Activated CD4-positive, alpha-beta memory T cell treated with anti-CD3 and anti-CD28 coated beads, Interleukin-2, amount 10 ng/mL, durations not matched to agents 7 days and 5 days (primary cell): Measurements from ENCODE around the gene IFT122. TPM values are rescaled to one million over a fixed set of nuclear protein-coding genes. Genes with fewer than 3 reads are reported as not detected.
"Not testable (repeated sequence)": the region's sequence is repeated elsewhere in the genome, so short reads cannot be mapped to it uniquely, and the experiment has no call there.

ENCODE experiments used
- CTCF ChIA-PET: fragments of 350-600 bp; sonication (Branson Sonifier 250); formaldehyde crosslinking; loops from one replicate; lab custom pipeline; 2021; ENCODE audit warnings: antibody characterized with exemption, inconsistent platforms; lab: Charles Lee
- POLR2A ChIA-PET: fragments of 350-600 bp; sonication (Branson Sonifier 250); formaldehyde crosslinking; loops from one replicate; lab custom pipeline; 2021; ENCODE audit warnings: antibody characterized with exemption; lab: Charles Lee
- DNase-seq: peaks from one replicate; pipeline ENCODE4 v3.0.0-alpha.2; 2020
- H3K27ac Mint-ChIP-seq: one replicate; pipeline ENCODE4 v1.8.0; 2021; ENCODE audit warnings: mild to moderate bottlenecking, mixed read lengths
- H3K27me3 Mint-ChIP-seq: one replicate; pipeline ENCODE4 v1.8.0; 2021; ENCODE audit warnings: mixed read lengths
- H3K36me3 Mint-ChIP-seq: one replicate; pipeline ENCODE4 v1.8.0; 2021; ENCODE audit warnings: low read depth, mixed read lengths
- H3K4me1 Mint-ChIP-seq: one replicate; pipeline ENCODE4 v1.8.0; 2021; ENCODE audit warnings: mixed read lengths
- H3K4me3 Mint-ChIP-seq: one replicate; pipeline ENCODE4 v1.8.0; 2021; ENCODE audit warnings: mild to moderate bottlenecking, mixed read lengths
- H3K9me3 Mint-ChIP-seq: one replicate; pipeline ENCODE4 v1.8.0; 2021; ENCODE audit warnings: mixed read lengths
- total RNA-seq, 2 experiments: library from RNA; stranded (reverse); gene quantifications; one replicate each; pipeline ENCODE4 v1.2.3, GENCODE V29; 2021

Gene IFT122
- total RNA-seq, 2 experiments from 2014 or later, result 22.6 to 22.8 TPM

DNA sequence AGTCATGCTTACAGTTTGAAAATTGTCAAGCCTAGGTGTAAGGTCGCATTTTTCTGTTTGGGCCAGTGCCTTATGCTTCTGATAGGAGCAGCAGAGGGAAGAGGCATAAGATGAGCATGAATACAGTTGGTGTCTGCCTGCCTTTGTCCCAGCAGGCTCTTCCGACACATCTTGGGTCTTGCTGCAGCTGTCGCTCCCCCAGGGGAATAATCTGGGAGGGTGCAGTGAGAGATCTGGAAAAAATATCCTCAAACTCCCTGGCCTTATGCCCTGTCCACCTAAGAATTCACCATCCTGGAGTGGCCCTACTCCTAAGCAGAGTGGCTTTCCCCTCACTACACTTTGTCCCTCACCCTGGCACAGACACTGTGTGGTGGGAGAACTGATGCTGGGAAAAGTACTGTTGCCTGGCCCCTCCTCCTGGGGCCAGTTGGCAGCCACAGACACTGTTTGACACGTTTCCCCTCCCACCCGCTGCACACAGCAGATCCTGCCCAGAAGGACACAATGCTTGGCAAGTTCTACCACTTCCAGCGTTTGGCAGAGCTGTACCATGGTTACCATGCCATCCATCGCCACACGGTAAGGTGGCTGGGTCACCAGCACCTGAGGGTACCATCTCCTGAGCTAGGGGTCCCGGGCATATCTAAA is 67.3 kb downstream of the IFT122 start:
- Mint-ChIP-seq H3K27ac (no peak overlapping the region), H3K36me3 (no peaks in the 10 kb centered on the region), H3K4me3 (no peak overlapping the region), H3K9me3 (no peaks in the 10 kb centered on the region), H3K4me1 (peaks cover 12% of the 10 kb centered on the region), H3K27me3 (no peaks in the 10 kb centered on the region)
- POLR2A ChIA-PET, result no interaction called here
- DNase-seq, result no peak
- CTCF ChIA-PET, result no interaction called here

DNA sequence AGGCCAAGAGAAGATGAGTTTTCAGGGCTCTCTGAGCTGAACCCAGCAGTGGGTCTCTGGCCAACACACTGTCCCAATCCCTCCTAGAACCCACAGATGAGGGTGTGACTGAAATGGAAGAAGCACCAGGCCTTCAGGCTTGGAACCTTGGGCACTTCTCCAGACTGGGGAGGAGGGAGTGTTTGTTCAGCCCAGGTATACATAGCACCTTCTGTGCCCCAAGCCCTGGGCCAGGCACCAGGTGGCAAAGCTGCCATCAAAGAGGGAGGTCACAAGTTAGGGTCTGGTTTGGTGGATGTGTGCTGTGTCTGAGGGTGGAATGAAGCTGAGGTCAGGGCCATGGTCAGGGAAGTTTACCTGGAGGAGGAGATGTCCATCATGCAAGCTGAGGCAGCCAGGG is 72.6 kb downstream of the IFT122 start:
- DNase-seq, result no peak
- CTCF ChIA-PET, result interaction anchor here (1.3 kb wide), 1 partner anchor 20 kb away, joined by 3 read pairs; no protein-coding TSS in a partner anchor
- POLR2A ChIA-PET, result no interaction called here
- Mint-ChIP-seq H3K27me3 (no peaks in the 10 kb centered on the region), H3K9me3 (no peaks in the 10 kb centered on the region), H3K36me3 (no peaks in the 10 kb centered on the region), H3K4me1 (peaks cover 12% of the 10 kb centered on the region), H3K4me3 (no peak overlapping the region), H3K27ac (no peak overlapping the region)

DNA sequence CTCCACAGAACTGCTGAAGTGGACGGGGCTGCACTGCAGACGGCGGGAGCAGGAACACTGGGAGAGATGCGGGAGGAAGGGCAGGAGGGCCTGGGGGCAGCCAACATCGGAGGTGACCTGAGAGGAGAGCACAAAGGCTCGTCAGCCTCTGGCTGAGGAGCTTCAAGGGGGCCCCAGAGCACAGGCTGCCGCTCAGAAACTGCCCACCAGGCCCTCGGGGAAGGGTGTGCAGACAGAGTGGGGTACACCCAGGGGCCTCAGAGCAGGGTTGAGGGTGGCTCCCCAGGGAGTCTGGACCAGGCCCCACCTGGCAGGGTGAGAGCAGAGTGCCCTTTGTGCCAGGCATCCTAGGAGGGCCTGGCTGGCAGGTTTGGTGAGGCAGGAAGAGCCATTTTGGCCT is 73.7 kb downstream of the IFT122 start:
- POLR2A ChIA-PET, result no interaction called here

DNA sequence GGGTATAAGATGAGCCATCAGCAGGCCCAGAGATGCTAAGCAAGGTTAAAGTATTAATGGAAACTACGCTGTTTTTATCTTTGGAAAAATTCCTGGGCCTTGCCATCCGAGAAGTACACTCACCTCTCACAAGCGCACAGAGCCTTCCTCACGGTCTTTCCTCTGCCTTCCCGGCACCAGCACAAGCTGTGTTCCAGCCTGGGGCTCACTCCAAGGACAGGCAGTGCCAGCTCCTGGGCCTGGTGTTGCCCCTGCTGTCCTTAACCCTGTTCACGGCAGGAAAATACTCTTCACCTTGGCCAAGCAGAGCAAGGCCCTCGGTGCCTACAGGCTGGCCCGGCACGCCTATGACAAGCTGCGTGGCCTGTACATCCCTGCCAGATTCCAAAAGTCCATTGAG is 74.1 kb downstream of the IFT122 start:
- DNase-seq, result no peak
- CTCF ChIA-PET, result interaction anchor here (0.8 kb wide), 1 partner anchor 23 kb away, joined by 3 read pairs; no protein-coding TSS in a partner anchor

More for the DNA sequence above, 73.7 kb downstream of the IFT122 start:
- Mint-ChIP-seq H3K9me3 (no peaks in the 10 kb centered on the region), H3K4me1 (peaks cover 12% of the 10 kb centered on the region), H3K36me3 (no peaks in the 10 kb centered on the region), H3K27me3 (no peaks in the 10 kb centered on the region), H3K27ac (no peak overlapping the region), H3K4me3 (no peak overlapping the region)
- no peak for DNase-seq
- CTCF ChIA-PET, result interaction anchor here (1.3 kb wide), 1 partner anchor 21 kb away, joined by 3 read pairs; no protein-coding TSS in a partner anchor

DNA sequence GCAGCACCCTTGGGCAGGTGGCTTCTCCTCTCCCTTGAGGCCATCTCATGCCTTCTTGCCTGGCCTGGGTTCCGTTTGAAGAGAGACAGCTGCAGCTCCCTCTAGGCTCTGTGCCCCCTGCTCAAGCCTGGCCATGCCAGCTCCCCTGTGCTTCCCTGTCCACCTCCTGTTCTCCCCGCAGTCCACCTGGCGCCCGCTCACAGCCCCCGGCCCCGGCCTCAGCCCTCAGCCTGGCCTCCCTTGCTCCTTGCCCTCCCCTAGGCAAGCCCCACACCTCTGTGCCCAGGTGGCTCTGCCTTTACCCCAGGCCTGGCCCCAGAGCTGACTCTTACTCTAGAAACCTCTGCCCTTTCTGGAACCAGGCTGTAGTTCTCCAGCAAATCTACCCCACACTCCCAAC is 74.5 kb downstream of the IFT122 start:
- POLR2A ChIA-PET, result no interaction called here

More for the DNA sequence above, 74.1 kb downstream of the IFT122 start:
- POLR2A ChIA-PET, result no interaction called here
- peaks cover 12% of the 10 kb centered on the region for H3K4me1 Mint-ChIP-seq
- H3K9me3 Mint-ChIP-seq, result no peaks in the 10 kb centered on the region
- H3K27me3 Mint-ChIP-seq, result no peaks in the 10 kb centered on the region
- H3K4me3 Mint-ChIP-seq, result no peak overlapping the region
- no peaks in the 10 kb centered on the region for H3K36me3 Mint-ChIP-seq
- H3K27ac Mint-ChIP-seq, result no peak overlapping the region

DNA sequence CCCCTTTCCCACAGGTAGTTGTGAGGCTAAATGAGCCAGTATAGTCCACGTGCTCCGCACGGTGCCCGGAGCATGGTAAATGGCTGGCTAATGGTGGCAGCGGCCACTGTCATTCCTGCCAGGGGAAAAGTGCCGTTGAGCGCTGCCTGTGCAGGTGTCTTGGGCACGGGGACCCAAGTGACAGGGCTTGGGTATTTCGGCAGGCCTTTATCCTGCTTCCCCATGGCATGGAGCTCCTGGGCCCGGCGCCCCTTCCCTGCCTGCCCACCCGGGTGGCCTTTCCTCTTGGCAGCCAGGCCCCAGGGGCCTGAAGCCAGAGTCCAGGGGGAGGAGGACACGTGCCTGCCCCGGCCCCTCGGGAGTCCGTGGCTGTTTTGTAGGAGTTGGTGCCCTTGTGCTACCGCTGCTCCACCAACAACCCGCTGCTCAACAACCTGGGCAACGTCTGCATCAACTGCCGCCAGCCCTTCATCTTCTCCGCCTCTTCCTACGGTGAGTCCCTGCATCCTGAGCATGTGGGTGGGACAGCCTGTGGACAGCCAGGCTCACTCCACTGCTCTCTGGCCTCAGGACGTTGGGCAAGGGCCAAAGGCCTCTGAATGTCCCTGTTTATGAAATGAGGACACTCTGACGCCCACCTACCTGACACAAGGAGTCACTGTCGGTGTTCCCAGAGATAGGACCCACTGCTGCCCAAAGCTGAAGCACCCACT is 75.2 kb downstream of the IFT122 start:
- H3K4me1 Mint-ChIP-seq, result peaks cover 12% of the 10 kb centered on the region
- DNase-seq, CTCF ChIA-PET, H3K9me3 Mint-ChIP-seq, H3K27ac Mint-ChIP-seq, POLR2A ChIA-PET, H3K4me3 Mint-ChIP-seq, H3K36me3 Mint-ChIP-seq, H3K27me3 Mint-ChIP-seq: not testable (repeated sequence)

More for the DNA sequence above, 74.5 kb downstream of the IFT122 start:
- DNase-seq, result no peak
- peaks cover 12% of the 10 kb centered on the region for H3K4me1 Mint-ChIP-seq
- CTCF ChIA-PET, result interaction anchor here (0.8 kb wide), 1 partner anchor 24 kb away, joined by 3 read pairs; no protein-coding TSS in a partner anchor
- no peaks in the 10 kb centered on the region for H3K36me3 Mint-ChIP-seq
- no peaks in the 10 kb centered on the region for H3K27me3 Mint-ChIP-seq
- H3K27ac Mint-ChIP-seq, result no peak overlapping the region
- H3K9me3 Mint-ChIP-seq, result no peaks in the 10 kb centered on the region
- no peak overlapping the region for H3K4me3 Mint-ChIP-seq

DNA sequence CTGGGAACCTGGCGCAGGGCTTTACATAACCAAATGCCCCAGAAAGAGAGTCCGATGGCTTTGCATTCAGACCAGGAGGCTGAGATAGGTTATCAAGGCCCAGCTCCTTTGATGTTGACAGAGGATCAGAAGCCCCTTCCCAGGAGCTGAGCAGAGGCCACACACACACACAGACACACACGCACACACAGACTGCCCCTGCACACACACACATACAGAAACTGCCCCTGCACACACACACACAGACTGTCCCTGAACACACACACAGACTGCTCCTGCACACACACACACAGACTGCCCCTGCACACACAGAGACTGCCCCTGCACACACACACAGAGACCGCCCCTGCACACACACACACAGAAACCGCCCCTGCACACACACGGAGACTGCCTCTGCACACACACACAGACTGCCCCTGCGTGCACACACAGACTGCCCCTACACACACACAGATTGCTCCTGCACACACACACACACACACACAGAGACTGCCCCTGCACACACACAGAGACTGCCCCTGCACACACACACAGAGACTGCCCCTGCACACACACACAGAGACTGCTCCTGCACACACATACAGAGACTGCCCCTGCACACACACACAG is 75.9 kb downstream of the IFT122 start:
- H3K4me3 Mint-ChIP-seq, POLR2A ChIA-PET, DNase-seq, CTCF ChIA-PET, H3K27me3 Mint-ChIP-seq, H3K27ac Mint-ChIP-seq, H3K4me1 Mint-ChIP-seq, H3K9me3 Mint-ChIP-seq, H3K36me3 Mint-ChIP-seq: not testable (repeated sequence)

DNA sequence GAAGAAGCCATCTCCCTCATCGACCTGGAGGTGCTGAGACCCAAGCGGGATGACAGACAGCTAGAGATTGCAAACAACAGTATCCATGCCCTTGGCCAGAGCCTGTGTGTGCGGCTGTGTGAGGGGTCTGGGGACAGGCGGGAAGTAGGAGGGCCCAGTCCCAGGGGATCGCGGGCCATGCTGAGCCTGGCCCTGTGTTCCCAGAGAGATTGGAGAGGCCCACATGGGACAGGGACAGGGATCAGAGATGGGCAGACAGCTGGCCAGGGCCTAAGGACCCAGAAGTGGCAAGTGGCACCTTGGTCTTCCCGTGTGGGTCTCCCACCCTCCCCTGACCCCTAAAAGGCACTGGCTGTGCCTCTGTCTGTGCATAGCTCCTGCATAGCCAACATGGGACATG is 77.5 kb downstream of the IFT122 start:
- H3K9me3 Mint-ChIP-seq, result no peaks in the 10 kb centered on the region
- H3K27ac Mint-ChIP-seq, result no peak overlapping the region
- DNase-seq, result no peak
- H3K4me1 Mint-ChIP-seq, result no peaks in the 10 kb centered on the region
- H3K36me3 Mint-ChIP-seq, result no peaks in the 10 kb centered on the region
- ChIA-PET CTCF (no interaction called here), POLR2A (no interaction called here)
- no peak overlapping the region for H3K4me3 Mint-ChIP-seq
- H3K27me3 Mint-ChIP-seq, result no peaks in the 10 kb centered on the region

DNA sequence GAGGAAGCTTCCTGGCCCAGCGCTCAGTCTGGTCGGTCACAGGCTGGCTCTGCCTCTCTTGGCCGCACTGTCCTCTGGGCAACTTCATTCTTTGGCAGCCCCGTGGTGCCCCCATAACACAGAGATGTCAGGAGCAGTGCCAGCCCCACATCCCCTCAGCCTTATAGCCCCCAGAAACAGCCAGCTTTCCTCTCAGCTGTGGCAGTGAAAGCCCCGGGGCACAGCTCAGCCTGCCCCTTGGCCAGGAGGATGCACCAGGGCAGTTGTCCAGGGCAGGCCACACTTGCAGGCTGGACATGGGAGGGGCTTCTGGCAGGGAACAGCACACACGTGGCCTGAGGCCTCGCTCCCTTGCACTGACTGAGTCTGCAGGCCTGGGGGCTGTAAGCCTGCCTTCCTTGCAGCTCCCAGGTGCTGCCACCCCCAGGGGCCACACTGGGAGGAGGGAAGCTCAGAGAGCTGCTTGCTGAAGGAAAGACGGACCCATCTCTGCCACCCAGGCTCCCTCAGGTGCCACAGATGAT is 78.1 kb downstream of the IFT122 start:
- POLR2A ChIA-PET, result no interaction called here

DNA sequence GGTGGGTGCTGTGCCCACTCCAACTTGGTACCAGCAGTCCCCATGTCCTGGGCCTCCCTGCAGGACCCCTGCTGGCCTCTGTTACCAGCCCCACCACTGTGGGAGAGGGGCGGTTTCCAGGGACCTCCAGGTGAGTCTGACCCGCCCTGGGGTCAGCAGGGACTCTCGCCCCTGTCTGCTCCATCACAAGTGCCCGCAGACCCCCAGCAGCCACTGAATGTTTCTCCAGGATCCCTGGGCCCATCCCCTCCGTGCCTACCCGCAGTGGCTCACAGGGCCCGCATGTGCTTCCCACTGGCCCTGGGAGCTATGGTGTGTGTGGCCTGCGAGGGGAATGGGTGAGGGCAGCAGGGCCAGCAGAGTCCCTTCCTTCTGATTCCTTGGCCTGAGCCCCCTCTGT is 78.6 kb downstream of the IFT122 start:
- no peak for DNase-seq
- Mint-ChIP-seq H3K36me3 (no peaks in the 10 kb centered on the region), H3K9me3 (no peaks in the 10 kb centered on the region), H3K4me1 (no peaks in the 10 kb centered on the region), H3K4me3 (no peak overlapping the region), H3K27ac (no peak overlapping the region), H3K27me3 (no peaks in the 10 kb centered on the region)
- CTCF ChIA-PET, result no interaction called here
- POLR2A ChIA-PET, result no interaction called here

More for the DNA sequence above, 78.1 kb downstream of the IFT122 start:
- H3K9me3 Mint-ChIP-seq, result no peaks in the 10 kb centered on the region
- no peaks in the 10 kb centered on the region for H3K27me3 Mint-ChIP-seq
- CTCF ChIA-PET, result no interaction called here
- DNase-seq, result no peak
- H3K27ac Mint-ChIP-seq, result no peak overlapping the region
- no peaks in the 10 kb centered on the region for H3K4me1 Mint-ChIP-seq
- no peak overlapping the region for H3K4me3 Mint-ChIP-seq
- no peaks in the 10 kb centered on the region for H3K36me3 Mint-ChIP-seq

DNA sequence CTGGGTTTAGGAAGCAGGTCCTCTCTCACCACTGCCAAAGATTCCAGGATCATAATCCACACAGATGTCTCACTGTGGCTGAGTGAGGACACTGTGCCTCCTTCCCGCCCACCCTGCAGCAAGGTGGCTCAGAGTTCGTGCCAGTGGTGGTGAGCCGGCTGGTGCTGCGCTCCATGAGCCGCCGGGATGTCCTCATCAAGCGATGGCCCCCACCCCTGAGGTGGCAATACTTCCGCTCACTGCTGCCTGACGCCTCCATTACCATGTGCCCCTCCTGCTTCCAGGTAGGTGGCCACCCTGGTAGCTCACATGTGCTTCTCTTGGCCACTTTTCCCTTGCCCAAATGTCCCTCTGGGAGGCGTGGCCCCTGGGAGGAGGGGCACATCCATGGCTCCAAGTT is 79.4 kb downstream of the IFT122 start:
- no peaks in the 10 kb centered on the region for H3K27me3 Mint-ChIP-seq
- ChIA-PET POLR2A (no interaction called here), CTCF (no interaction called here)
- H3K4me3 Mint-ChIP-seq, result no peak overlapping the region
- no peak for DNase-seq
- H3K4me1 Mint-ChIP-seq, result no peaks in the 10 kb centered on the region
- H3K9me3 Mint-ChIP-seq, result no peaks in the 10 kb centered on the region
- no peaks in the 10 kb centered on the region for H3K36me3 Mint-ChIP-seq
- H3K27ac Mint-ChIP-seq, result no peak overlapping the region

DNA sequence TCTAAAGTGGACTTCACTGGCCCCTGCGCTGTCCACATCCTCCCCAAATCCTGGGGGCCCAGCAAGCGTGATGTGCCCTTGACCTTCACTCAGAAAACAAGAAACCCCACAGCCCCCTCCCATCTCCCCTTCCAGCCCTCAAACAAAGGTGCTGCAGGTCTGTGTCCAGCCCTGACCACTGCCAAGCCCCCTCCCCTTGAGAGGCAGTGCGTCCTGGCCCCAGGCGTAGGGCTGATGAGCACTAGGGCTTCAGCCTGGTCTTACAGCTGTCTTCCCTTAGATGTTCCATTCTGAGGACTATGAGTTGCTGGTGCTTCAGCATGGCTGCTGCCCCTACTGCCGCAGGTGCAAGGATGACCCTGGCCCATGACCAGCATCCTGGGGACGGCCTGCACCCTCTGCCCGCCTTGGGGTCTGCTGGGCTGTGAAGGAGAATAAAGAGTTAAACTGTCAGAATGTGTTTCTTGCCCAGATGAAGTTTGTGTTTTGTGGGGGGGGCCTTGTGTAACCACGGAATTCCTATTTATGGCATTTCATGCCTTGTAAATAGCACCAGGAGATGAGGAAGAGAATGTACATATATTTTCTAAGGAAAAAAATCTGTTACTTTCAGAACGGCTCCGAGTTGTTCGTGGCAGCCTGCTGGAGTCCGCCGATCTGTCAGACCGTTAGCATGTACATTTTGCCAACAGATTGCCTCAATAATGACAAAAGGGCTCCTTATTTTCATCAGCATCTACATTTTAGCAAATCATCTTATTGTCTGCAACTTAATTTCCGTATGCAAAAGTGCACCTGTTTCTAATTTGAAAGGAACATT is 80.1 kb downstream of the IFT122 start:
- Mint-ChIP-seq H3K27me3 (no peaks in the 10 kb centered on the region), H3K4me3 (no peak overlapping the region), H3K4me1 (no peaks in the 10 kb centered on the region), H3K36me3 (no peaks in the 10 kb centered on the region), H3K27ac (no peak overlapping the region), H3K9me3 (no peaks in the 10 kb centered on the region)
- ChIA-PET CTCF (no interaction called here), POLR2A (no interaction called here)
- DNase-seq, result no peak
